ENCODE measurements around the gene POLD1. TPM values are rescaled to one million over a fixed set of nuclear protein-coding genes. Genes with fewer than 3 reads are reported as not detected.

Gene POLD1
- polyA plus RNA-seq, 1 of the 3 experiments (the other 2 are of a cell fraction), result 33.6 TPM

GRCh38 chr19:50378863-50379236, 5.3 kb upstream of the POLD1 start:
- Histone ChIP-seq H4K20me1 (ENCODE audit: insufficient read depth) (peaks cover 17% of the 10 kb centered on the region), H3K4me3 (ENCODE audit: low read depth in 2 of 2, low read length in 1 of 2) (no peak overlapping the region), H3K79me2 (ENCODE audit: insufficient read depth) (peaks cover 6% of the 10 kb centered on the region), H3F3A (replicated peaks; ENCODE audit: insufficient read depth) (peaks cover 29% of the 10 kb centered on the region), H3K9me2 (no peaks in the 10 kb centered on the region), H3K4me2 (no peak overlapping the region), H3K4me1 (ENCODE audit: control insufficient read depth in 1 of 2, insufficient read depth in 2 of 2, low read depth in 1 of 2, low read length in 1 of 2) (peaks cover 0 to 6% of the 10 kb centered on the region in 2 experiments; a peak in 2 of 4 replicates), H3K9me3 (no peaks in the 10 kb centered on the region), H3K36me3 (replicated peaks in 1 of 2; ENCODE audit: control insufficient read depth in 1 of 2, insufficient read depth in 2 of 2, low read length in 1 of 2) (peaks cover 17 to 60% of the 10 kb centered on the region in 2 experiments), H3K9ac (no peak overlapping the region), H3K27me3 (ENCODE audit: insufficient read depth) (no peaks in the 10 kb centered on the region), H3K27ac (ENCODE audit: low read depth in 2 of 2, low read length in 1 of 2) (no peak overlapping the region), H2AFZ (ENCODE audit: low read depth) (no peak overlapping the region)
- no peak for DNase-seq
- TF ChIP-seq CTCF (IDR thresholded peaks at IDR 0.05) (no peak), SIN3A (IDR thresholded peaks at IDR 0.05; ENCODE audit: borderline replicate concordance, low read depth, low read length) (no peak), ZBTB33 (IDR thresholded peaks at IDR 0.05; ENCODE audit: borderline replicate concordance, low read depth) (no peak), TEAD4 (IDR thresholded peaks at IDR 0.05; ENCODE audit: borderline replicate concordance, insufficient read depth) (no peak), FOXM1 (IDR thresholded peaks at IDR 0.05; ENCODE audit: low read depth) (no peak), JUND (IDR thresholded peaks at IDR 0.05) (no peak), YY1 (IDR thresholded peaks at IDR 0.05; ENCODE audit: low read depth) (no peak), IRF3 (IDR thresholded peaks at IDR 0.05; ENCODE audit: low read depth, low read length) (no peak), PBX3 (IDR thresholded peaks at IDR 0.05) (no peak), POLR2AphosphoS5 (IDR thresholded peaks at IDR 0.05; ENCODE audit: low read depth, low read length) (no peak)
- ChIA-PET POLR2A (no interaction called here), CTCF (interaction anchor here (1.1 to 1.4 kb wide), 2 partner anchors 22 to 82 kb away, joined by 3 read pairs; no protein-coding TSS in a partner anchor)
- 81% methylated on average over 4 of the region's 10 CpGs for WGBS (ENCODE audit: low lambda C conversion rate)

- 100% methylated on average over 6 of the region's 11 CpGs for WGBS (ENCODE audit: low lambda C conversion rate)
- Histone ChIP-seq H3K9me2 (no peaks in the 10 kb centered on the region), H3K4me1 (ENCODE audit: control insufficient read depth in 1 of 2, insufficient read depth in 2 of 2, low read depth in 1 of 2, low read length in 1 of 2) (peaks cover 0 to 6% of the 10 kb centered on the region in 2 experiments; a peak in 2 of 4 replicates), H3K9me3 (no peaks in the 10 kb centered on the region), H3K4me3 (ENCODE audit: low read depth in 2 of 2, low read length in 1 of 2) (no peak overlapping the region), H3K36me3 (replicated peaks in 1 of 2; ENCODE audit: control insufficient read depth in 1 of 2, insufficient read depth in 2 of 2, low read length in 1 of 2) (peaks cover 17 to 60% of the 10 kb centered on the region in 2 experiments), H4K20me1 (ENCODE audit: insufficient read depth) (peaks cover 17% of the 10 kb centered on the region), H3F3A (replicated peaks; ENCODE audit: insufficient read depth) (peaks cover 28% of the 10 kb centered on the region), H3K27me3 (ENCODE audit: insufficient read depth) (no peaks in the 10 kb centered on the region), H3K9ac (no peak overlapping the region), H3K4me2 (no peak overlapping the region), H3K27ac (ENCODE audit: low read depth in 2 of 2, low read length in 1 of 2) (no peak overlapping the region), H2AFZ (ENCODE audit: low read depth) (no peak overlapping the region), H3K79me2 (ENCODE audit: insufficient read depth) (peaks cover 6% of the 10 kb centered on the region)
- no peak for DNase-seq
- TF ChIP-seq MXI1 (IDR thresholded peaks at IDR 0.05; ENCODE audit: low read depth, low read length) (no peak), IRF3 (IDR thresholded peaks at IDR 0.05; ENCODE audit: low read depth, low read length) (no peak), TAF1 (IDR thresholded peaks at IDR 0.05; ENCODE audit: borderline replicate concordance, low read depth, low read length) (no peak)
- POLR2A ChIA-PET, result no interaction called here
- CTCF ChIA-PET, result interaction anchor here (1.1 kb wide), 1 partner anchor 81 kb away, joined by 3 read pairs; no protein-coding TSS in a partner anchor
Observed at GRCh38 chr19:50379602-50380001, 4.5 kb upstream of the POLD1 start.

All from SK-N-SH (cell line).